Testis (tissue), 5 donors: Measurements from ENCODE around the gene CSRNP3. TPM values are rescaled to one million over a fixed set of nuclear protein-coding genes. Genes with fewer than 3 reads are reported as not detected.

Experiments used
- DNase-seq: peaks from one replicate; pipeline ENCODE4 v3.0.0-alpha.2; 2019
- H3K27ac ChIP-seq, 2 donors: fragments of 200-600 bp; sonication (generic); one replicate each; pipeline ENCODE4 v1.5.1; 2019
- H3K27me3 ChIP-seq: fragments of 200-600 bp; sonication (generic); one replicate; pipeline ENCODE4 v1.5.1; 2019
- H3K36me3 ChIP-seq: fragments of 200-600 bp; sonication (generic); one replicate; pipeline ENCODE4 v1.5.1; 2017; ENCODE audit warnings: low read depth; ENCODE audit errors: missing control alignments
- H3K4me1 ChIP-seq: fragments of 200-600 bp; sonication (generic); one replicate; pipeline ENCODE4 v1.5.1; 2019
- H3K4me3 ChIP-seq, 2 donors: fragments of 200-600 bp; sonication (generic); one replicate each; pipeline ENCODE4 v1.5.1; 2017 to 2019
- H3K9me3 ChIP-seq: fragments of 200-600 bp; sonication (generic); one replicate; pipeline ENCODE4 v1.5.1; 2017
- POLR2A ChIP-seq: fragments of 450-650 bp; IDR thresholded peaks from one replicate; pipeline ENCODE4 v1.6.1; 2017; ENCODE audit warnings: antibody characterized with exemption, mild to moderate bottlenecking, moderate library complexity
- WGBS, 2 donors: methylation state at CpG; one replicate each; pipeline ENCODE4 v1.1.5; 2018; 5-methylcytosine and 5-hydroxymethylcytosine counted together
- intact Hi-C: fragments of 100-400 bp; cut with DNase I; formaldehyde crosslinking; loops from one replicate; pipeline ENCODE4 v1.15.1; 2023; ENCODE audit warnings: low total_unique reads
- long read RNA-seq, 2 donors: transcript quantifications; one replicate each; lab custom pipeline, GENCODE V29; 2026
- polyA plus RNA-seq: library from polyadenylated mRNA; stranded (reverse); fragments of 350-450 nt; fragmentation: Illumina TruSeq; extraction: RNeasy Lipid Tissue Mini Kit (QIAGEN cat#74804); gene quantifications from one replicate; pipeline ENCODE4 v1.2.3, GENCODE V29; 2014; ENCODE audit warnings: low read depth, low replicate concordance; ENCODE audit not compliant: insufficient read depth
- total RNA-seq, 2 donors: library from RNA; depleted of rRNA; stranded (reverse); fragments of >200 nt; gene quantifications; one replicate each; pipeline ENCODE4 v1.2.3, GENCODE V29; 2016
- TF ChIP-seq, protein P1 (sequence below), 3 experiments: fragments of 450-650 bp in 2 of 3; fragments of 200-600 bp in 1 of 3; sonication (generic) in 1 of 3; IDR thresholded peaks; one replicate each; pipeline ENCODE4 v1.5.1; 2016 to 2019; ENCODE audit warnings: antibody characterized with exemption in 3 of 3, mild to moderate bottlenecking in 2 of 3, moderate library complexity in 1 of 3

The CSRNP3 gene, protein sequence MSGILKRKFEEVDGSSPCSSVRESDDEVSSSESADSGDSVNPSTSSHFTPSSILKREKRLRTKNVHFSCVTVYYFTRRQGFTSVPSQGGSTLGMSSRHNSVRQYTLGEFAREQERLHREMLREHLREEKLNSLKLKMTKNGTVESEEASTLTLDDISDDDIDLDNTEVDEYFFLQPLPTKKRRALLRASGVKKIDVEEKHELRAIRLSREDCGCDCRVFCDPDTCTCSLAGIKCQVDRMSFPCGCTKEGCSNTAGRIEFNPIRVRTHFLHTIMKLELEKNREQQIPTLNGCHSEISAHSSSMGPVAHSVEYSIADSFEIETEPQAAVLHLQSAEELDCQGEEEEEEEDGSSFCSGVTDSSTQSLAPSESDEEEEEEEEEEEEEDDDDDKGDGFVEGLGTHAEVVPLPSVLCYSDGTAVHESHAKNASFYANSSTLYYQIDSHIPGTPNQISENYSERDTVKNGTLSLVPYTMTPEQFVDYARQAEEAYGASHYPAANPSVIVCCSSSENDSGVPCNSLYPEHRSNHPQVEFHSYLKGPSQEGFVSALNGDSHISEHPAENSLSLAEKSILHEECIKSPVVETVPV
- 1 to 10 TPM; 5.3 to 6.1 TPM for total RNA-seq
- polyA plus RNA-seq, result 3.0 TPM
- long read RNA-seq, donor 1, partial matches to known transcripts, result 0 of 1 reads
- long read RNA-seq, donor 1, other reads (novel, unspliced or antisense), result 0 of 1 reads
- long read RNA-seq, donor 2, partial matches to known transcripts, result 0 of 2 reads
- long read RNA-seq, donor 2, other reads (novel, unspliced or antisense), result 0 of 2 reads

DNA sequence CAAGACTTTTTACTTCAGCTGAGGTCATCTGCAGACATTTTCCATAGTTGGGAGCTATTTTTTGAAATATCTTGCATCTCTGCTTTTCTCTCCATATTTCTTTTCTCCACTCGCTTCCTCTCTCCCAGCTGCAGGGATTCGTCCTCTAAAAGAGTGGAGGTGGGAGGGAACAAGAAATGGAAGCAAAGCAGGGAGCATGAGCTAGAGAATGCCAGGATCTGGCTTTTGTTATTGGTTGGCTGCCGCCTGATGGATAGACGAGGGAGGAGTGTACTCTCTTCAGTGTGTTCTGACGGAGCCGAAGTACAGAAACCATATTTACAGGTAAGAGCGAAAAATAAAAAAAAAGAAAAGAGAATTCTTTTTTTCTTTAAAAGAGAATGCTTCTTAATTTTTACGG, at the start of gene CSRNP3:
Gene CSRNP3, plus strand, starts transcription at position 282 of the 400 bp plus-strand sequence. CDS start 125,368 bp downstream, outside the sequence.
- DNase-seq, result peak; percentile 90
- no peak for TF ChIP-seq POLR2A
- TF ChIP-seq, protein P1, sequence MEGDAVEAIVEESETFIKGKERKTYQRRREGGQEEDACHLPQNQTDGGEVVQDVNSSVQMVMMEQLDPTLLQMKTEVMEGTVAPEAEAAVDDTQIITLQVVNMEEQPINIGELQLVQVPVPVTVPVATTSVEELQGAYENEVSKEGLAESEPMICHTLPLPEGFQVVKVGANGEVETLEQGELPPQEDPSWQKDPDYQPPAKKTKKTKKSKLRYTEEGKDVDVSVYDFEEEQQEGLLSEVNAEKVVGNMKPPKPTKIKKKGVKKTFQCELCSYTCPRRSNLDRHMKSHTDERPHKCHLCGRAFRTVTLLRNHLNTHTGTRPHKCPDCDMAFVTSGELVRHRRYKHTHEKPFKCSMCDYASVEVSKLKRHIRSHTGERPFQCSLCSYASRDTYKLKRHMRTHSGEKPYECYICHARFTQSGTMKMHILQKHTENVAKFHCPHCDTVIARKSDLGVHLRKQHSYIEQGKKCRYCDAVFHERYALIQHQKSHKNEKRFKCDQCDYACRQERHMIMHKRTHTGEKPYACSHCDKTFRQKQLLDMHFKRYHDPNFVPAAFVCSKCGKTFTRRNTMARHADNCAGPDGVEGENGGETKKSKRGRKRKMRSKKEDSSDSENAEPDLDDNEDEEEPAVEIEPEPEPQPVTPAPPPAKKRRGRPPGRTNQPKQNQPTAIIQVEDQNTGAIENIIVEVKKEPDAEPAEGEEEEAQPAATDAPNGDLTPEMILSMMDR (IDR thresholded peaks at IDR 0.05), result no peak
- WGBS, 2 donors, result 4 to 5% methylated on average over 8 of the region's 8 CpGs
- intact Hi-C loops, result no loop called here
- Histone ChIP-seq H3K27ac (no peak within 1 kb of the TSS), H3K27me3 (no peaks in the 10 kb centered on the region), H3K4me3 (peak within 1 kb of the TSS; percentile 49 to 56), H3K36me3 (no peaks in the 10 kb centered on the region), H3K4me1 (no peaks in the 10 kb centered on the region), H3K9me3 (no peaks in the 10 kb centered on the region)

DNA sequence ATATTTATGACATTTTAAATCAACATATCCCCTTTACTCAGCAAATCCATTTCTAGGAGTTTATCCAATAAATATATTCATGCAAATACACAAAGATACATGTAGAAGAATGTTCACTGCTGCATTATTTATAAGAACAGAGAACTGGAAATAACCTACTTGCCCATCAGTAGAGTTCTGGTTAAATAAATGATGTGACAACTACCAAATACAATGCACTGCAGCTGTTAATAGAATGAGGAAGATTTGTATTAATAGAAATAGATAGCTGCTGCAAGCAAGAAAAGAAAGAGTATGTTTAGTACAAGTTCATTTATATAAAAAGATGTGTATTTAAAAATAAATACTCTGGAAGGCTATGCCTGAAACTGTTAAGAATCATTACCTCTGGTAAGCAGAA, 49.3 kb upstream of the CSRNP3 start:
- Histone ChIP-seq H3K4me3 (no peak overlapping the region), H3K36me3 (no peaks in the 10 kb centered on the region), H3K27ac (no peak overlapping the region), H3K27me3 (no peaks in the 10 kb centered on the region), H3K4me1 (no peaks in the 10 kb centered on the region), H3K9me3 (no peaks in the 10 kb centered on the region)
- intact Hi-C loops, result no loop called here
- no peak for TF ChIP-seq POLR2A
- TF ChIP-seq, protein P1 (IDR thresholded peaks at IDR 0.05), result no peak
- DNase-seq, result no peak

DNA sequence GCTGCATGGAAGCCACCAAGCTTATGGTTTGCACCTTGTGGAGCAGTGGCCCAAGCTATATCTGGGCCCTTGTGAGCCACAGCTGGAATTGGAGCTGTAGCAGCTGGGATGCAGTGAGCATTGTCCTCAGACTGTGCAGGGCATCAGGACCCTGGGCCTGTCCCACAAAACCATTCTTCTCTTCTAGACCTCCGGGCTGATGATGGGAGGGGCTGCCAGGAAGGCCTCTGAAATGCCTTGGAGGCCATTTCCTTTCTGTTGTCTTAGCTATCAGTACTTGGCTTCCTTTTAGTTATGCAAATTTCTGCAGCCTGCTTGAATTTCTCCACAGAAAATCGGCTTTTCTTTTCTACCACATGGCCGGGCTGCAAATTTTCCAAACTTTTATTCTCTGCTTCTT, 46.4 kb upstream of the CSRNP3 start:
- no peaks in the 10 kb centered on the region for H3K27me3 ChIP-seq
- no peaks in the 10 kb centered on the region for H3K36me3 ChIP-seq
- H3K27ac ChIP-seq, result no peak overlapping the region
- no peaks in the 10 kb centered on the region for H3K9me3 ChIP-seq
- intact Hi-C loops, result no loop called here
- no peaks in the 10 kb centered on the region for H3K4me1 ChIP-seq
- no peak for TF ChIP-seq POLR2A
- TF ChIP-seq, protein P1 (IDR thresholded peaks at IDR 0.05), result no peak
- H3K4me3 ChIP-seq, result no peak overlapping the region
- DNase-seq, result no peak
- 93 to 96% methylated on average over 3 of the region's 3 CpGs for WGBS, 2 donors

DNA sequence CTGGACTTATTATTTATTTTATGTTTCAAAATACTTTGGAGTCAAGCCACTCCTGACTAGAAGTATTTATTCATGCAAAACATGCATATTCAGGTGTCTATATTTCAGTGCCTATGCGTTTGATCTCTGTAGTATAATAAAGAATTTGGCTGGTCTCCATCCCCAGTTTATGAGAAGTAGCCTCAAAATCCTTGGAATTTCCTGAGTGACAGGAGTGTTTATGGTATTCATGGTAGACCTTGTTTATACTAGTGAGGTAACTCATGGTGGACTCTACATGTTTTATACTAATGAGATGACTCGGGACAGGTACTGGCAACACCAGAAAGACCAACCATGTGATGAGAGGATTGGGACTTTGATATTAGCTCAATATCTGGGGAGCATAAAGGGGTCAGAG, 43.9 kb upstream of the CSRNP3 start:
- intact Hi-C loops, result no loop called here
- H3K36me3 ChIP-seq, result no peaks in the 10 kb centered on the region
- H3K9me3 ChIP-seq, result no peaks in the 10 kb centered on the region
- DNase-seq, result no peak
- no peak overlapping the region for H3K27ac ChIP-seq
- no peak for TF ChIP-seq POLR2A
- TF ChIP-seq, protein P1 (IDR thresholded peaks at IDR 0.05), result no peak
- H3K27me3 ChIP-seq, result no peaks in the 10 kb centered on the region
- H3K4me1 ChIP-seq, result no peaks in the 10 kb centered on the region
- 83 to 96% methylated on average over 2 of the region's 2 CpGs for WGBS, 2 donors
- no peak overlapping the region for H3K4me3 ChIP-seq
